ENCODE results near the gene ZBTB20. TPM values are rescaled to one million over a fixed set of nuclear protein-coding genes. Genes with fewer than 3 reads are reported as not detected.

Gene ZBTB20
- total and polyA plus RNA-seq, 4 donors = 0.88 to 83.2 (median 20.4) TPM

- 71% methylated on average over 1 of the region's 1 CpG for WGBS
- no peaks in the 10 kb centered on the region for H3K4me1 ChIP-seq (ENCODE audit: control insufficient read depth in 4 of 4, insufficient read depth in 4 of 4, low read length in 3 of 4)
- no peak overlapping the region for H3K9ac ChIP-seq (ENCODE audit: low read depth in 1 of 2, low read length in 2 of 2)
- H3K9me3 ChIP-seq (ENCODE audit: control insufficient read depth in 4 of 4, low read length in 3 of 4) = no peaks in the 10 kb centered on the region
- H3K27ac ChIP-seq (ENCODE audit: low read depth in 1 of 2, low read length in 2 of 2) = no peak overlapping the region
- no peak for DNase-seq (ENCODE audit: low spot score)
- TF ChIP-seq FOXA2 (IDR thresholded peaks at IDR 0.05) (no peak), GABPA (IDR thresholded peaks at IDR 0.05 in 1 of 2, conservative IDR thresholded peaks at IDR 0.05 in 1 of 2) (no peak), CTCF (IDR thresholded peaks at IDR 0.05; ENCODE audit: low read depth, low read length, missing input control) (no peak), RAD21 (IDR thresholded peaks at IDR 0.05) (no peak)
- H3K36me3 ChIP-seq (ENCODE audit: control insufficient read depth in 4 of 4, insufficient read depth in 3 of 4, low read depth in 1 of 4, low read length in 3 of 4) = peaks cover 0 to 3% (median 0%) of the 10 kb centered on the region in 4 donors
- H3K4me3 ChIP-seq (ENCODE audit: low read depth in 1 of 3, low read length in 3 of 3) = no peak overlapping the region
- no peaks in the 10 kb centered on the region for H3K27me3 ChIP-seq (ENCODE audit: control insufficient read depth in 4 of 4, insufficient read depth in 4 of 4, low read length in 3 of 4)
These were observed 604.7 kb downstream of the ZBTB20 start for GRCh38 chr3:114542359-114542758.

- Histone ChIP-seq H3K9me3 (ENCODE audit: control insufficient read depth in 4 of 4, low read length in 3 of 4) (no peaks in the 10 kb centered on the region), H3K36me3 (ENCODE audit: control insufficient read depth in 4 of 4, insufficient read depth in 3 of 4, low read depth in 1 of 4, low read length in 3 of 4) (no peaks in the 10 kb centered on the region), H3K4me1 (ENCODE audit: control insufficient read depth in 4 of 4, insufficient read depth in 4 of 4, low read length in 3 of 4) (no peaks in the 10 kb centered on the region), H3K27ac (ENCODE audit: low read depth in 1 of 2, low read length in 2 of 2) (no peak overlapping the region), H3K9ac (ENCODE audit: low read depth in 1 of 2, low read length in 2 of 2) (no peak overlapping the region), H3K27me3 (ENCODE audit: control insufficient read depth in 4 of 4, insufficient read depth in 4 of 4, low read length in 3 of 4) (no peaks in the 10 kb centered on the region), H3K4me3 (ENCODE audit: low read depth in 1 of 3, low read length in 3 of 3) (no peak overlapping the region)
- no peak for DNase-seq (ENCODE audit: low spot score)
- TF ChIP-seq NR2F2 (IDR thresholded peaks at IDR 0.05) (no peak), SP1 (IDR thresholded peaks at IDR 0.05) (no peak), TAF1 (conservative IDR thresholded peaks at IDR 0.05) (no peak), RAD21 (IDR thresholded peaks at IDR 0.05) (no peak), ATF3 (IDR thresholded peaks at IDR 0.05) (no peak), MAX (IDR thresholded peaks at IDR 0.05) (no peak), ZBTB33 (IDR thresholded peaks at IDR 0.05) (no peak), JUND (IDR thresholded peaks at IDR 0.05) (no peak), RXRA (IDR thresholded peaks at IDR 0.05) (no peak), HNF4A (conservative IDR thresholded peaks at IDR 0.05) (no peak), EGR1 (IDR thresholded peaks at IDR 0.05; ENCODE audit: low read depth in 2 of 2) (no peak), FOXA2 (IDR thresholded peaks at IDR 0.05) (no peak), CTCF (IDR thresholded peaks at IDR 0.05; ENCODE audit: low read depth, low read length, missing input control) (no peak), GABPA (IDR thresholded peaks at IDR 0.05 in 1 of 2, conservative IDR thresholded peaks at IDR 0.05 in 1 of 2) (no peak), FOXA1 (IDR thresholded peaks at IDR 0.05) (no peak), YY1 (IDR thresholded peaks at IDR 0.05) (no peak)
- WGBS = 94% methylated on average over 5 of the region's 5 CpGs
These were observed 607.6 kb downstream of the ZBTB20 start for GRCh38 chr3:114539525-114539924.

Data from liver (tissue), 9 donors.